ENCODE results near the gene ANAPC10.

GRCh38 chr4:145041378-145041777 lies 56.6 kb downstream of the ANAPC10 start:
- no peak for TF ChIP-seq FOXM1 (IDR thresholded peaks at IDR 0.05; ENCODE audit: borderline replicate concordance, low read depth)
- no peak for TF ChIP-seq EP300 (IDR thresholded peaks at IDR 0.05; ENCODE audit: borderline replicate concordance)
